Dendritic cell treated with granulocyte-macrophage colony-stimulating factor and Interleukin-4, amounts not matched to agents 40 ng/mL and 50 ng/mL, for 4 days (primary cell): ENCODE data around the gene ZCCHC2.

Source experiments
- H3K27ac Mint-ChIP-seq: one replicate; pipeline ENCODE4 v1.8.0; 2022; ENCODE audit warnings: mild to moderate bottlenecking, mixed read lengths
- H3K27me3 Mint-ChIP-seq: one replicate; pipeline ENCODE4 v1.8.0; 2022; ENCODE audit warnings: mild to moderate bottlenecking, mixed read lengths
- H3K36me3 Mint-ChIP-seq: one replicate; pipeline ENCODE4 v1.8.0; 2022; ENCODE audit warnings: low read depth, mixed read lengths
- H3K4me1 Mint-ChIP-seq: one replicate; pipeline ENCODE4 v1.8.0; 2022; ENCODE audit warnings: low read depth, mixed read lengths
- H3K4me3 Mint-ChIP-seq: one replicate; pipeline ENCODE4 v1.8.0; 2022; ENCODE audit warnings: mild to moderate bottlenecking, moderate library complexity, mixed read lengths
- H3K9me3 Mint-ChIP-seq: one replicate; pipeline ENCODE4 v1.8.0; 2022; ENCODE audit warnings: mixed read lengths
- intact Hi-C: fragments of 100-400 bp; cut with micrococcal nuclease; formaldehyde crosslinking; loops from one replicate; pipeline ENCODE4 v1.15.0; 2022

The ZCCHC2 gene

DNA sequence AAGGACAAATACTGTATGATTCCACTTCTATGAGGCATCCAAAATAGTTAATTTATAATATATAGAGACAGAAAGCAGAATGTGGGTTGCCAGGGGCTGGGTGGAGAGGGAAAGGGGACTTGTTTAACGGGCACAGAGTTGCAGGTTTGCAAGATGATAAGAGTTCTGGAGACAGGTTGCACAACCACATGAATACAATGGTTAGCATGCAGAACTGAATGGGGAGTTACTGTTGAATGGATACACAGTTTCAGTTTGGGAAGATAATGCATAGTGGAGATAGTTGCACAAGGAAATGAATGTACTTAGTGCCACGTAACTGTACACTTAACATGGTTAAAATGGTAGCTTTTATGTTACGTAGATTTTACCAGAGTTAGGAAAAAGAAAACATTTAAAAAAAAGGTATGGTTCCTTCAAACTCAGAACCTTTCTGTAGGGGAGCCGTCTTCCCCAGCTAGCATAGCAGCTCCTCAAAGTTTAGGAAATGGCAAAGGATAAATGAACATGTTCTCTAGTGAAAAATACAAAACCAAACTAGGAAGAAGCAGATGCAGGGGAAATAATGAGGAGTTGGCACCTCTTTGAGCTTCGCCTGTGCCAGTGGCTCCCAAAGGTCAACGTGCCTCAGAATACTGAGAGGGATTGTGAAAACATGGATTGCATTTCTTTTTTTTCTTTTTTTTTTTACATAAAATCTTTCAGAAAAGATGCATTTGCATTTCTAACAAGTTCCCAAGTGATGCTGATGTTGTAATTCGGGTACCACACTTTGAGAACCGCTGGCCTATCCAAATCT, 95.2 kb downstream of the ZCCHC2 start:
- intact Hi-C loops: no loop called here
- Mint-ChIP-seq H3K36me3 (no peaks in the 10 kb centered on the region), H3K9me3 (no peaks in the 10 kb centered on the region), H3K4me1 (peaks cover 14% of the 10 kb centered on the region), H3K27ac (no peak overlapping the region), H3K4me3 (no peak overlapping the region), H3K27me3 (peaks cover 5% of the 10 kb centered on the region)

DNA sequence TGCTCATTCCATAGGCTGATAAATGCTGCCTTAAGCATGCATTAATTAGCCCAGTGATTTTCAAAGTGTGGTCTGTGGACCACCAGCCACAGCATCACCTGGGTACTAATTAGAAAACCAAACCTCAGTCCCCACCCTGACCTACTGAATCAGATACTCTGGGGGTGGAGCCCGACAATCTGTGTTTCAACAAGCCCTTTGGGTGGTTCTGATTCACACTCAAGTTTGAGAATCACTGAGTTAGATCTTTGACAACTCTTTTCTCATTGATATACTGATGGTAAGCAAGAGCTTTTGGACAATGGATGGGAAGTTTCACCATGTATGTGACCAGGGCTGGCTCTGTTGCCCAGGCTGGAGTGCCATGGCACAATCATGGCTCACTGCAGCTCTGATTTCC, 95.9 kb downstream of the ZCCHC2 start:
- no peak overlapping the region for H3K27ac Mint-ChIP-seq
- H3K36me3 Mint-ChIP-seq: no peaks in the 10 kb centered on the region
- no peaks in the 10 kb centered on the region for H3K9me3 Mint-ChIP-seq
- H3K27me3 Mint-ChIP-seq: peaks cover 5% of the 10 kb centered on the region
- peaks cover 10% of the 10 kb centered on the region for H3K4me1 Mint-ChIP-seq
- intact Hi-C loops: no loop called here
- no peak overlapping the region for H3K4me3 Mint-ChIP-seq

DNA sequence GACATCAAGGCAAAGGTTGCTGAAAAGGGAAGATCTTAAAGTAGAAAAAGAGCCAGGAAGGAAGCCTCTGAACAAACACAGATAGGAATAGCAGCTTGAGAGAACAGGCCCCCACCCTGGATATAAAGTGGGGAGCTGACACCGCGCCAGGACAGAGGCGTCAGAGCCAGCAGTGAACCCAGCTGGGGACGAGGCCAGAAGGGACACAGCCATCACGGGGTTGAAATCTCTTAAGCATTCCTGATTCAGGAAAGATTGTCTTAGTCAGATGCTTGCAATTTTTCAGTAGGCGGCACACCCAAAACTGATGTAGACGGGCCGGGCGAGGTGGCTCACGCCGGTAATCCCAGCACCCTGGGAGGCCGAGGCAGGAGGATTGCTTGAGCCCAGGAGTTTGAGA, 98.7 kb downstream of the ZCCHC2 start:
- intact Hi-C loops: no loop called here
- Mint-ChIP-seq H3K36me3 (no peaks in the 10 kb centered on the region), H3K27me3 (peaks cover 3% of the 10 kb centered on the region), H3K4me3 (no peak overlapping the region), H3K4me1 (no peaks in the 10 kb centered on the region), H3K27ac (no peak overlapping the region), H3K9me3 (no peaks in the 10 kb centered on the region)

DNA sequence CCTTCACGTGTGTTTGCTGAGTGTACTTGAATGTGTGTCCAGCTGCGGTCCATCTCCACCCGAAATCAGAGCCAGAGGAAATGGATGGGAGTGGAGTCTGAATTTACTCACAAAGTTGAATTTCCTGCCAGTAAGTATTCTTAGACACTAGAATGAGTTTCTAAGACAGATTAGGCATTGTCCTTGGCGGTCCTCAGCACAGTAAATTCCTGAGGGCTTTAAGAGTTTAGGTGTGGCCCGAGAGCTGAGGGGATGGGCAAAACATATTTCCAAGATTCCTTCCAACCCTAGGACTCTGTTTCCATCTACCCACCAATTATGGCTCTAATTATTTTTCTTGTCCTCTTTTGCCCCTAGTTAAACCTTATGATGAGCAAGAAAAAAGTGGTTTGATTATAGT, 102.2 kb downstream of the ZCCHC2 start:
- peaks cover 3% of the 10 kb centered on the region for H3K27me3 Mint-ChIP-seq
- no peak overlapping the region for H3K27ac Mint-ChIP-seq
- no peaks in the 10 kb centered on the region for H3K4me1 Mint-ChIP-seq
- no peaks in the 10 kb centered on the region for H3K9me3 Mint-ChIP-seq
- H3K4me3 Mint-ChIP-seq: no peak overlapping the region
- intact Hi-C loops: no loop called here
- no peaks in the 10 kb centered on the region for H3K36me3 Mint-ChIP-seq
